Lower leg skin (tissue), 4 donors: ENCODE data around the gene UNC5C. TPM values are rescaled to one million over a fixed set of nuclear protein-coding genes. Genes with fewer than 3 reads are reported as not detected.

Source experiments
- DNase-seq, 2 donors: peaks; one replicate each; pipeline ENCODE4 v3.0.0-alpha.2; 2019; ENCODE audit warnings: low spot score in 2 of 2
- H3K4me3 ChIP-seq: fragments of 200-600 bp; sonication (generic); 2 replicates; pipeline ENCODE4 v1.5.1; 2017; ENCODE audit warnings: mild to moderate bottlenecking, low read depth; ENCODE audit not compliant: poor library complexity, severe bottlenecking
- POLR2A ChIP-seq, 2 donors: fragments of 450-650 bp; IDR thresholded peaks; one replicate each; pipeline ENCODE4 v1.6.1; 2016 to 2017; ENCODE audit warnings: antibody characterized with exemption in 2 of 2, mild to moderate bottlenecking in 1 of 2, moderate library complexity in 1 of 2
- WGBS, 2 donors: methylation state at CpG; one replicate each; pipeline ENCODE4 v1.1.5; 2018; 5-methylcytosine and 5-hydroxymethylcytosine counted together
- intact Hi-C: fragments of 100-400 bp; cut with DNase I; formaldehyde crosslinking; loops from one replicate; pipeline ENCODE4 v1.15.0; 2023; ENCODE audit warnings: low total_unique reads
- total RNA-seq, 4 donors: library from RNA; depleted of rRNA; stranded (reverse); fragments of >200 nt; gene quantifications; one replicate each; pipeline ENCODE4 v1.1.0, GENCODE V29; 2016
- TF ChIP-seq, protein P1 (sequence below), 3 donors: fragments of 450-650 bp; IDR thresholded peaks; one replicate each; pipeline ENCODE4 v1.5.1; 2016; ENCODE audit warnings: antibody characterized with exemption in 3 of 3, mild to moderate bottlenecking in 3 of 3, moderate library complexity in 2 of 3

The UNC5C gene
- total RNA-seq, 4 donors from 2014 or later = 0.34 to 1.8 (median 1.2) TPM

DNA sequence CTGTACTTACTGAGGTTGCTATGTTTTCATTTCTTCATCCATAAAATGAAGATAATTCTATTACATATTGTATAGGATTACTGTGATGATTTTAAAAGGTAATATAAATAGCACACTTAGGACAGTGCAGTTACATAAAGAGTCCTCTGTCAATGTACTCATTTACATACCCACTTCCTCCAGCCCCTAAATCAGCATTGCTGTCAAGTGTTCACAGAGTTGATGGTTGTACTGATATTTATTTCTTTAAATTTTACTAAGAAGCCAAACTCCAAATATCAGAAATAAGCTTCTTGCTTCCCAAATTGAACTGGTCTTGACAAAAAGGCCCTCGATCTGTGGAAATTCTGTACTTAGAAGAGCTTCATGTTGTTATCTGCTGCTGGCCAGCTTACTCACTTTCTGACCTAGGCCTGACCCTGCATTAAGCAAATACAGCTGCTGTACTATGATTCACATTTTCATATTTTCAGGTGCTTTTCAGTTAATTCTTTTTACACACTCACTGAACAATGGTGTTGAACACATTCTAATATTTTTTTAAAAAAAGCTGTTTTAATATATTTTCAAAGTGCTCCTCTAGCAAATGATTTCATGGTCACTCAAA, 259.6 kb downstream of the UNC5C start:
- WGBS, 2 donors = 58 to 62% methylated on average over 1 of the region's 1 CpG

DNA sequence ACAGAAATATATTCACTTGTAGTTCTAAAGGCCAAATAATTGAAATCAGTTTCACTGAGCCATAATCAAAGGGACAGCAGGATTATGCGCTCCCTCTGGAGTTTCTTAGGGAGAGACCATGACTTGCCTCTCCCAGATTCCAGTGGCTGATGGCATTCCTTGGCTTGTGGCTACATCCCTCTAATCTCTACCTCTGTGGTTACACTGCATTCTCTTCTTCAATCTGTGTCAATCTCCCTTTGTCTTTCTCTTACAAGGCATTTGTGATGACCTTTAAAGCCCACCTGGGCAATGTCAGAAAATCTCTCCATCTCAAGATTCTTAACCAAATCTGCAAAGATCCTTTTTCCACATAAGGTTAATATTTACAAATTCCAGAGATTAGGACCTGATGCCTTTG, 260.2 kb downstream of the UNC5C start:
- TF ChIP-seq, protein P1, sequence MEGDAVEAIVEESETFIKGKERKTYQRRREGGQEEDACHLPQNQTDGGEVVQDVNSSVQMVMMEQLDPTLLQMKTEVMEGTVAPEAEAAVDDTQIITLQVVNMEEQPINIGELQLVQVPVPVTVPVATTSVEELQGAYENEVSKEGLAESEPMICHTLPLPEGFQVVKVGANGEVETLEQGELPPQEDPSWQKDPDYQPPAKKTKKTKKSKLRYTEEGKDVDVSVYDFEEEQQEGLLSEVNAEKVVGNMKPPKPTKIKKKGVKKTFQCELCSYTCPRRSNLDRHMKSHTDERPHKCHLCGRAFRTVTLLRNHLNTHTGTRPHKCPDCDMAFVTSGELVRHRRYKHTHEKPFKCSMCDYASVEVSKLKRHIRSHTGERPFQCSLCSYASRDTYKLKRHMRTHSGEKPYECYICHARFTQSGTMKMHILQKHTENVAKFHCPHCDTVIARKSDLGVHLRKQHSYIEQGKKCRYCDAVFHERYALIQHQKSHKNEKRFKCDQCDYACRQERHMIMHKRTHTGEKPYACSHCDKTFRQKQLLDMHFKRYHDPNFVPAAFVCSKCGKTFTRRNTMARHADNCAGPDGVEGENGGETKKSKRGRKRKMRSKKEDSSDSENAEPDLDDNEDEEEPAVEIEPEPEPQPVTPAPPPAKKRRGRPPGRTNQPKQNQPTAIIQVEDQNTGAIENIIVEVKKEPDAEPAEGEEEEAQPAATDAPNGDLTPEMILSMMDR (IDR thresholded peaks at IDR 0.05) = no peak
- no peak for TF ChIP-seq POLR2A (IDR thresholded peaks at IDR 0.05)
- H3K4me3 ChIP-seq = no peak overlapping the region
- intact Hi-C loops = no loop called here
- 96 to 100% methylated on average over 1 of the region's 1 CpG for WGBS, 2 donors
- no peak for DNase-seq

More for the DNA sequence above, 259.6 kb downstream of the UNC5C start:
- TF ChIP-seq POLR2A (IDR thresholded peaks at IDR 0.05) = no peak
- TF ChIP-seq, protein P1 (IDR thresholded peaks at IDR 0.05) = no peak
- intact Hi-C loops = no loop called here
- no peak overlapping the region for H3K4me3 ChIP-seq
- no peak for DNase-seq

DNA sequence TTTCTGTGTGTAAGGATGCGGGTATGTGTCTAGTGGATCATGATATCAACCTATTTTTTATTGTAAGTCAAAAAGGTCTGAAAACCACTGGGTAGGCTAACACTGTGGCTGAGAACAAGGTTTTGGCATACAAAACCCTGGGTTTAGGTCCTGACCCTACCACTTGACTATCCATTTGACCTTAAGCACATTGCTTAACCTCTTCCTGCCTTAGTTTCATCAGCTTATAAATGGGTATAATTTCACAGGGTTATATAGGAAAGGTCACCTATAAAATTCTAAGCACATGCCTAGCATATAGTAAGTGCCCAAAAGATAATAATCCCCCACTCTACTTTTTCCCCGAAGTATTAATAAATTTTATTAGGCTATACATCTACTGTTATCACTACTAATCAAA, 263.0 kb downstream of the UNC5C start:
- TF ChIP-seq POLR2A (IDR thresholded peaks at IDR 0.05) = no peak
- TF ChIP-seq, protein P1 (IDR thresholded peaks at IDR 0.05) = no peak
- H3K4me3 ChIP-seq = no peak overlapping the region
- WGBS, 2 donors = 90 to 92% methylated on average over 2 of the region's 2 CpGs
- intact Hi-C loops = loop anchor here (1.0 kb wide), 1 partner anchor 26 kb away; no protein-coding TSS in a partner anchor
- no peak for DNase-seq

DNA sequence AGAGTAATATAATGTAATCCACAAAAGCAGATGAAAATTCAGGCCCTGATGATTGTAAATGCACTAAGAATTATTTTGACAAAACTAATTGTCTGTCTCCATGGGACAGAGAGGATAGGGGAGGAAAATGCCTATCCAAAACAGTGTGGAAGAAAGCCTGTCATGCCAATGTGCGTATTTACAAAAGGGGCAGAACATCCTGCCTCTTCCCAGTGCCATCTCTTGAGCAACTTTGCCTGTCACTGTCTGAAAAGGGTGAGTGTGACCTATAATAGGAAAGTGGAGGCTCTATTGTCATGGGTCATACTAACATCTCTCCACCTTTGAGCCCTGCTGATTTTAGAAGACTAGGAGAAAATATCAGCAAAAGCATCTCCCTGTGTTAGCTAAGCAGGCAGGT, 264.1 kb downstream of the UNC5C start:
- intact Hi-C loops = loop anchor here (1.0 kb wide), 1 partner anchor 25 kb away; no protein-coding TSS in a partner anchor
- 82 to 100% methylated on average over 1 of the region's 1 CpG for WGBS, 2 donors
- no peak overlapping the region for H3K4me3 ChIP-seq
- DNase-seq = no peak
- no peak for TF ChIP-seq POLR2A (IDR thresholded peaks at IDR 0.05)
- TF ChIP-seq, protein P1 (IDR thresholded peaks at IDR 0.05) = no peak

DNA sequence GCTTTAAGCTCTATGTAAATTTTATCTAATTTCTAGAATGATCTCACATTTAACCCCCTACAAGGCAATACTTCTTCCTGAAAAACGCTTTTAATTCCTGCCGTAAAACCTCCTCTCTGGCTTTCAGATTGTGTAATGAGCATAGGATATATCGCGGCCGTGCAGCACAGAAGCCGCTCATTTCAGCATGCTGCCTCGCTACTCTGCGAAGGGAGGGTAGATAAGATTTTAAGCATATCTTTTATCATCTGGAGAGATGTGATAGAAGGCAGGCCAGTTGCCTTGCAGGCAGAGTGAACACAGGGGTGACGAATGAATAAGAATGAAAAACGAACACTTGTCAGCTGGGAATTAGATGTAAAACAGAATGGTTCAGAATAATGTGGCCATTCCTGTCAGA, 265.5 kb downstream of the UNC5C start:
- H3K4me3 ChIP-seq = no peak overlapping the region
- intact Hi-C loops = no loop called here
- WGBS, 2 donors = 37 to 60% methylated on average over 10 of the region's 10 CpGs
- no peak for TF ChIP-seq POLR2A (IDR thresholded peaks at IDR 0.05)
- TF ChIP-seq, protein P1 (IDR thresholded peaks at IDR 0.05) = no peak
- no peak for DNase-seq

DNA sequence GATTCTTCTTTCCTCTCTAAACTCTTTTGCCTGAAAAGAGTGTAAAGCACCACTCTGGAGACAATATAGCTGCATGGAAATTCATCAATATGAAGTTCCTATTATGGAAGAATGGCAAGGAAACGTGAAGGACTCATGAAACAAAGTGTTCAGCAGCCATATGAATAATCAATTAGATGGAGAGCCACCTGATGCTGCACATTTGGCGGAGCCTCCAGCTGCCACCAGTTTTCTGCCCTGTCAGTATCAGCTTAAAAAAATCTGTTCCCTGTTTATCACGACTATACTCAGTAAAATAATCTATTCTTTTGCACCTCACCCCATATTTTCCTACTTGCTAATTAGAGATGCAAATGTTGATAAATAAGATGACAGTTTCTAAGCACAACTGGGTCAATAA, 276.0 kb downstream of the UNC5C start:
- 65% methylated on average over 3 of the region's 3 CpGs for WGBS, 2 donors
- no peak for TF ChIP-seq POLR2A (IDR thresholded peaks at IDR 0.05)
- TF ChIP-seq, protein P1 (IDR thresholded peaks at IDR 0.05) = no peak
- intact Hi-C loops = no loop called here

More for the DNA sequence above, 276.0 kb downstream of the UNC5C start:
- no peak overlapping the region for H3K4me3 ChIP-seq
- no peak for DNase-seq
